Glutamatergic neuron (in vitro differentiated cells): ENCODE measurements around the gene ARF1. TPM values are rescaled to one million over a fixed set of nuclear protein-coding genes. Genes with fewer than 3 reads are reported as not detected.

ENCODE experiments used
- DNase-seq: peaks from one replicate; pipeline ENCODE4 v3.0.0; 2022
- H3K27ac Mint-ChIP-seq: one replicate; pipeline ENCODE4 v1.8.0; 2020; ENCODE audit warnings: mild to moderate bottlenecking, mixed read lengths, inconsistent platforms; ENCODE audit not compliant: unreplicated experiment
- H3K27me3 Mint-ChIP-seq: one replicate; pipeline ENCODE4 v1.8.0; 2020; ENCODE audit warnings: mild to moderate bottlenecking, moderate library complexity, mixed read lengths, inconsistent platforms; ENCODE audit not compliant: unreplicated experiment
- H3K36me3 Mint-ChIP-seq: one replicate; pipeline ENCODE4 v1.8.0; 2020; ENCODE audit warnings: mild to moderate bottlenecking, mixed read lengths, inconsistent platforms; ENCODE audit not compliant: unreplicated experiment
- H3K4me1 Mint-ChIP-seq: one replicate; pipeline ENCODE4 v1.8.0; 2020; ENCODE audit warnings: mild to moderate bottlenecking, low read depth, mixed read lengths, inconsistent platforms; ENCODE audit not compliant: unreplicated experiment
- H3K4me3 Mint-ChIP-seq: one replicate; pipeline ENCODE4 v1.8.0; 2020; ENCODE audit warnings: mild to moderate bottlenecking, mixed read lengths, inconsistent platforms; ENCODE audit not compliant: unreplicated experiment
- H3K9me3 Mint-ChIP-seq: one replicate; pipeline ENCODE4 v1.8.0; 2020; ENCODE audit warnings: mild to moderate bottlenecking, moderate library complexity, mixed read lengths, inconsistent platforms; ENCODE audit not compliant: unreplicated experiment
- CTCF ChIP-seq: fragments of 200-600 bp; sonication (generic); IDR thresholded peaks from one replicate; pipeline ENCODE4 v1.5.0; 2021; ENCODE audit not compliant: partially characterized antibody, unreplicated experiment
- total RNA-seq: library from RNA; stranded (reverse); fragmentation: NEBNext Ultra II Directional; extraction: Animal tissue kit (Norgen Biotek cat#: 25700); gene quantifications from one replicate; pipeline ENCODE4 v1.2.1, GENCODE V29; 2021; ENCODE audit not compliant: unreplicated experiment

ARF1 gene
- total RNA-seq, 1 donor from 2014 or later, result 222 TPM

GRCh38 chr1:228145463-228146416, 63.2 kb downstream of the ARF1 start:
- H3K27ac Mint-ChIP-seq, result no peak overlapping the region
- H3K9me3 Mint-ChIP-seq, result peaks cover 9% of the 10 kb centered on the region
- no peak overlapping the region for H3K4me3 Mint-ChIP-seq
- peaks cover 7% of the 10 kb centered on the region for H3K27me3 Mint-ChIP-seq
- H3K36me3 Mint-ChIP-seq, result no peaks in the 10 kb centered on the region
- no peak for TF ChIP-seq CTCF
- DNase-seq, result no peak
- peaks cover 12% of the 10 kb centered on the region for H3K4me1 Mint-ChIP-seq

- Mint-ChIP-seq H3K27me3 (peaks cover 9% of the 10 kb centered on the region), H3K9me3 (peaks cover 7% of the 10 kb centered on the region), H3K4me1 (peaks cover 12% of the 10 kb centered on the region), H3K36me3 (no peaks in the 10 kb centered on the region), H3K27ac (no peak overlapping the region), H3K4me3 (no peak overlapping the region)
- TF ChIP-seq CTCF, result no peak
- DNase-seq, result no peak
These were observed 64.1 kb downstream of the ARF1 start for GRCh38 chr1:228146417-228147150.

- TF ChIP-seq CTCF, result no peak
- no peak for DNase-seq
- Mint-ChIP-seq H3K27ac (no peak overlapping the region), H3K27me3 (peaks cover 9% of the 10 kb centered on the region), H3K4me1 (peaks cover 12% of the 10 kb centered on the region), H3K36me3 (no peaks in the 10 kb centered on the region), H3K4me3 (no peak overlapping the region), H3K9me3 (peaks cover 7% of the 10 kb centered on the region)
These were observed 64.7 kb downstream of the ARF1 start for GRCh38 chr1:228147151-228147693.

GRCh38 chr1:228147768-228148167, 65.3 kb downstream of the ARF1 start:
- H3K36me3 Mint-ChIP-seq, result no peaks in the 10 kb centered on the region

More at GRCh38 chr1:228147768-228148167, 65.3 kb downstream of the ARF1 start:
- Mint-ChIP-seq H3K9me3 (peaks cover 7% of the 10 kb centered on the region), H3K4me1 (peaks cover 12% of the 10 kb centered on the region), H3K4me3 (no peak overlapping the region), H3K27ac (no peak overlapping the region), H3K27me3 (peaks cover 11% of the 10 kb centered on the region)
- TF ChIP-seq CTCF, result no peak
- DNase-seq, result no peak
